Measurements from ENCODE around the gene GCNA.

- TF ChIP-seq, protein P1, sequence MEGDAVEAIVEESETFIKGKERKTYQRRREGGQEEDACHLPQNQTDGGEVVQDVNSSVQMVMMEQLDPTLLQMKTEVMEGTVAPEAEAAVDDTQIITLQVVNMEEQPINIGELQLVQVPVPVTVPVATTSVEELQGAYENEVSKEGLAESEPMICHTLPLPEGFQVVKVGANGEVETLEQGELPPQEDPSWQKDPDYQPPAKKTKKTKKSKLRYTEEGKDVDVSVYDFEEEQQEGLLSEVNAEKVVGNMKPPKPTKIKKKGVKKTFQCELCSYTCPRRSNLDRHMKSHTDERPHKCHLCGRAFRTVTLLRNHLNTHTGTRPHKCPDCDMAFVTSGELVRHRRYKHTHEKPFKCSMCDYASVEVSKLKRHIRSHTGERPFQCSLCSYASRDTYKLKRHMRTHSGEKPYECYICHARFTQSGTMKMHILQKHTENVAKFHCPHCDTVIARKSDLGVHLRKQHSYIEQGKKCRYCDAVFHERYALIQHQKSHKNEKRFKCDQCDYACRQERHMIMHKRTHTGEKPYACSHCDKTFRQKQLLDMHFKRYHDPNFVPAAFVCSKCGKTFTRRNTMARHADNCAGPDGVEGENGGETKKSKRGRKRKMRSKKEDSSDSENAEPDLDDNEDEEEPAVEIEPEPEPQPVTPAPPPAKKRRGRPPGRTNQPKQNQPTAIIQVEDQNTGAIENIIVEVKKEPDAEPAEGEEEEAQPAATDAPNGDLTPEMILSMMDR (IDR thresholded peaks at IDR 0.05 in 2 of 3, conservative IDR thresholded peaks at IDR 0.05 in 1 of 3; ENCODE audit: borderline replicate concordance in 1 of 3, insufficient read depth in 1 of 3, low read depth in 2 of 3, low read length in 2 of 3) = no peak
- TF ChIP-seq EZH2phosphoT487 (IDR thresholded peaks at IDR 0.05; ENCODE audit: borderline replicate concordance) (no peak), YY1 (IDR thresholded peaks at IDR 0.05; ENCODE audit: extremely low read depth, insufficient replicate concordance, low read depth, low read length) (no peak)
Observed at GRCh38 chrX:71546879-71547278, 31.4 kb upstream of the GCNA start.

Data from HCT116 (cell line).